ENCODE measurements around the gene COL19A1. TPM values are rescaled to one million over a fixed set of nuclear protein-coding genes. Genes with fewer than 3 reads are reported as not detected.

COL19A1 gene
- total RNA-seq, 3 donors from 2014 or later, result 0.15 to 0.66 TPM; not detected in 1

DNA sequence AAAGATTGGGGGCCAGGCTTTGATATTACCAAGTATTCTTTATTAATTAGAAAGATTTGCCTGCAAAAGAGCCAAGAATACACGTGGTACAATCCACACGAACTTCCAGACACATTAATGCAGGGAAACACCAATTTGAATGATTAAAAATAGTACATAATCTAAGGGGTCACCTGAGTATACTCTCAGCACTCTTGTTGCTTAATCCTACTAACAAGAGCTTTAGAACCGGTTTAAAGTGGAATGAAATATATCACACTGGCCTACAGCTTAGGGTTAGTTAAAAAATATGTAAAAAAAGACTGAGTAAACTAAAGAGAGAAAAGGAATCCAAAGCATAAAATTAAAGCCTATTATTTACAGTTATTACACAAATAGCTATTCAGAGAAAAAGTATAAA is 387.6 kb downstream of the COL19A1 start:
- no peak overlapping the region for H3K27ac ChIP-seq
- H3K4me1 ChIP-seq, result no peaks in the 10 kb centered on the region
- no peaks in the 10 kb centered on the region for H3K27me3 ChIP-seq
- no peak for DNase-seq (ENCODE audit: low spot score in 2 of 2)
- TF ChIP-seq CTCF (IDR thresholded peaks at IDR 0.05) (no peak), POLR2AphosphoS5 (IDR thresholded peaks at IDR 0.05) (no peak), POLR2A (IDR thresholded peaks at IDR 0.05) (no peak)
- H3K4me3 ChIP-seq, result no peak overlapping the region
- H3K36me3 ChIP-seq, result no peaks in the 10 kb centered on the region
- H3K9me3 ChIP-seq, result no peaks in the 10 kb centered on the region
- intact Hi-C loops (cut with DNase I; ENCODE audit: low total_unique reads), result no loop called here

- Histone ChIP-seq H3K27ac (no peak overlapping the region), H3K4me3 (no peak overlapping the region), H3K9me3 (no peaks in the 10 kb centered on the region), H3K27me3 (no peaks in the 10 kb centered on the region), H3K4me1 (no peaks in the 10 kb centered on the region), H3K36me3 (no peaks in the 10 kb centered on the region)
- DNase-seq (ENCODE audit: low spot score in 2 of 2), result no peak
- intact Hi-C loops (cut with DNase I; ENCODE audit: low total_unique reads), result no loop called here
- TF ChIP-seq CTCF (IDR thresholded peaks at IDR 0.05) (no peak), POLR2AphosphoS5 (IDR thresholded peaks at IDR 0.05) (no peak), POLR2A (IDR thresholded peaks at IDR 0.05) (no peak)
Measured at GRCh38 chr6:70254784-70255183, 388.4 kb downstream of the COL19A1 start.

DNA sequence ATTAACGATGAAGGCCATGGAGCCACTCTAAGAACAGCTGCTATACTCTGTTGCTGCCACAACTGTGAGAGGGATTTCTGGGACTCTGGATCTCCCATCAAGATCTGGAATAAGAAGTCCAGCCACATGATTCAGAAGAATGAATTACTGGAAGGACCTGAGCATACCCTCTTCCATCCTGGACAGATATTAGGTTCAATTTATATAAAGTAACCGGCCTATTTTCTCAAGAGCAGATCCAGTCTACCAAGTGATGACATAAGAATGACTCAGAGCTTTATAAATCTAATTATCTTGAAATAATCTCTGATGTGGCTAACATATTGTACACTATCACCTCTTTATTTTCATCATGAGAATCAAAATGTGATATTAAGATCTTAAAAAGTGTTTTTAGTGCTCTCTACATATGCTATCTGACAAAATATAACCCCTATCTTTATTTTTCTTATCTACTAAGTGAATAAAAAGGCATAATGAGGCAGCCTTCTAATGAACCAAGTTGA is 391.5 kb downstream of the COL19A1 start:
- Histone ChIP-seq H3K27ac (no peak overlapping the region), H3K9me3 (no peaks in the 10 kb centered on the region), H3K27me3 (no peaks in the 10 kb centered on the region), H3K36me3 (no peaks in the 10 kb centered on the region), H3K4me3 (no peak overlapping the region), H3K4me1 (no peaks in the 10 kb centered on the region)
- no peak for DNase-seq (ENCODE audit: low spot score in 2 of 2)
- TF ChIP-seq CTCF (IDR thresholded peaks at IDR 0.05) (no peak), POLR2AphosphoS5 (IDR thresholded peaks at IDR 0.05) (no peak), POLR2A (IDR thresholded peaks at IDR 0.05) (no peak)
- intact Hi-C loops (cut with DNase I; ENCODE audit: low total_unique reads), result no loop called here

- DNase-seq (ENCODE audit: low spot score in 2 of 2), result no peak
- H3K27me3 ChIP-seq, result no peaks in the 10 kb centered on the region
Measured at GRCh38 chr6:70258483-70258882, 392.1 kb downstream of the COL19A1 start.

More at GRCh38 chr6:70258483-70258882, 392.1 kb downstream of the COL19A1 start:
- Histone ChIP-seq H3K9me3 (no peaks in the 10 kb centered on the region), H3K27ac (no peak overlapping the region), H3K4me1 (no peaks in the 10 kb centered on the region), H3K36me3 (no peaks in the 10 kb centered on the region), H3K4me3 (no peak overlapping the region)
- intact Hi-C loops (cut with DNase I; ENCODE audit: low total_unique reads), result no loop called here
- TF ChIP-seq POLR2A (IDR thresholded peaks at IDR 0.05), result no peak
- no peak for TF ChIP-seq CTCF (IDR thresholded peaks at IDR 0.05)
- no peak for TF ChIP-seq POLR2AphosphoS5 (IDR thresholded peaks at IDR 0.05)

Other genes starting within 250 kb of the COL19A1 start
- 10 to 100 TPM; 53.4 to 88.7 (median 75.7) TPM for gene LMBRD1, start 69.5 kb upstream of the COL19A1 start, total RNA-seq

Data from breast epithelium (tissue), 4 donors.